NCI-H774 (cell line): Measurements from ENCODE around the gene ZNF777.

Experiments
- DNase-seq: peaks from one replicate; lab custom pipeline; 2025; lab: John Stamatoyannopoulos, UW

The ZNF777 gene

GRCh38 chr7:149476791-149477190 lies 15.9 kb upstream of the ZNF777 start:
- DNase-seq, result no peak

- DNase-seq, result no peak
Measured at GRCh38 chr7:149475121-149476045, 14.5 kb upstream of the ZNF777 start.

GRCh38 chr7:149474309-149475120 lies 13.7 kb upstream of the ZNF777 start:
- no peak for DNase-seq

- DNase-seq, result no peak
Measured at GRCh38 chr7:149473251-149473650, 12.4 kb upstream of the ZNF777 start.

- DNase-seq, result no peak
Measured at GRCh38 chr7:149471289-149471953, 10.6 kb upstream of the ZNF777 start.

GRCh38 chr7:149469806-149470205 lies 8.9 kb upstream of the ZNF777 start:
- DNase-seq, result no peak

GRCh38 chr7:149468208-149468607 lies 7.3 kb upstream of the ZNF777 start:
- DNase-seq, result no peak

DNA sequence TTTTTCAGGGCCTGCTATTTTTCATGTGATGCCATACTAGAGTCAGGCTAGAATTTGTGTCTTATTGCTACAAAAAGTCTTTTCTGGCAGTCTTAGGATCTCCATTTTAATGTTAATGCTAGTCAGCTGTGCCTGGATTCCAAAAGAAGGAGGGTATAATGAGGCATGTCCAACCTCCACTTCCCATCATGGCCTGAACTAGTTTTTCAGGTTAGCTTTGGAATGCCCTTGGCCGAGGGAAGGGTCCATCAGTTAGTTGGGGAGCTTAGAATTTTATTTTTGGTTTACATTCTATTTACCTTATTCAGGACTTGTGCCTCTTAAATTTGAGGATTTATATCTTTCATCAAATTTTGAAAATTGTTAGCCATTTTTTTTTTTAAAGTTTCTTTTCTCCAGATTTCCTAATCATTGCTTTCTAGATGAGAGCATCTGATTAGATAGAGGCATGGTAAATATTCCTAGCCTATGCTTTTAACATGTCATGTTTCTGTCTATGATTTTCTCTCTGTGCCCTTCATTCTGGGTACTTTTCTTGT lies 6.5 kb upstream of the ZNF777 start:
- DNase-seq, result no peak

GRCh38 chr7:149466364-149466763 lies 5.5 kb upstream of the ZNF777 start:
- DNase-seq, result no peak

- DNase-seq, result no peak
Measured at GRCh38 chr7:149463500-149464161, 2.8 kb upstream of the ZNF777 start.

- no peak for DNase-seq
Measured at GRCh38 chr7:149462101-149462520, 1.2 kb upstream of the ZNF777 start.

DNA sequence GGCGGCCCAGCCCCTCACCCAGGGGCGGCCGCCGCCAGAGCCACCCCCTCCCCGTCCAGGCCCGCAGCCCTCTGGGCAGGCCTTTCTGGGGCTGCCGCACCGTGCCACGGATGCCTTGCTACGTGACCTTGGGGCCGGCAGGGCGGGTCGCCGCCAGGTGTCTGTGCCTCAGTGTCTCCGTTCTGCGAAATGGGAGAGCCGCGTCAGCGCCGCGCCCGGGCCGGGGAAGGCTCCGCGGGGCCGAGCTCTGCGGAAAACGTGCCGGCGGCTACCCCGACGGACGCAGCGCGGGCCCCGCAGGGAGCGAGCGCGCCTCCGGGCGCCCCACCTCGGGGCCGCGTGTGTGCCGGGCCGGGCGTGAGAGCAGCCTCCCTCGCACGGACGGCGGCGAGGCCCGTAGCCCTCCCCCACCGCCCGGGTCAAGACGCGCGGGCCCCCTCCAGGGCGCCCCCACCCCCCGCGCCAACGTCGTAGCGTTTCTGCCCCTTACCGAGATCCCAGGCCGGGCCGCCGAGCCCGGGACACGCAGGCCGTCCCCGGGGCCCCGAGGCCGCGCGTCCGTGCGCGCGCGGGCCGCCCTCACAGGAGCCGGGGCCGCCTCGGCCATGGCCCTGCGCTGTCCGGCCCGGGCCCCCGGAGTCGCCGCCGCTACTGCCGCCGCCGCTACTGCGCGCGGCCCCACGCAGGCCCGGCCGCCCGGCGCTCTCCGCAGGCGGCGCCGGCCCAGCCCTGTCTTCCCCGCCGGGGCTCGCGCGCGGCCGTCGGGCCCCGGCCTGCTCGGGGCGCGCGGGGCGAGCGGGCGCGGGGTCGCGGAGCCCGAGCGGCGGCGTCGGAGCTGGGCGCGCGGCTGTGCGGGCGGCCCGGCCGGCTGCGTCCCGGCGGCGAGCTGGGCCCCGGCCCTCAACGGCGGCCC lies 1.1 kb downstream of the ZNF777 start:
- DNase-seq, result no peak

DNA sequence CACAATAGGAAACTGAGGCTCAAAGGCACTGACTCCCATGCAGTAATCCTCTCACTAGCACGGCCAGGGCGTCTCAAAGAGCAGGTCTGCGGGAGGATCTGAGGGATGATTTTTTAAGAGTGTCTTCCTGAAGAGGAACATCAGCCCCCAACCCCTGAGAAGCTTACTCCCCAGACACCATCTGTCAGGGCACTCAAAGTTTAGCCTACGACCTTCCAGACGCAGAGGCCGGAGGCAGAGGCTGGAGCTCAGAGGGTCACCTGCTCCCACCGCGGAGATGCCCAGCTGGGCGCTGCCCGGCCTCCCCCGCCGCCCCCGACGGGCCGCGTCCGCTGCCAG lies 1.7 kb downstream of the ZNF777 start:
- no peak for DNase-seq

GRCh38 chr7:149458235-149458634 lies 2.6 kb downstream of the ZNF777 start:
- DNase-seq, result no peak

DNA sequence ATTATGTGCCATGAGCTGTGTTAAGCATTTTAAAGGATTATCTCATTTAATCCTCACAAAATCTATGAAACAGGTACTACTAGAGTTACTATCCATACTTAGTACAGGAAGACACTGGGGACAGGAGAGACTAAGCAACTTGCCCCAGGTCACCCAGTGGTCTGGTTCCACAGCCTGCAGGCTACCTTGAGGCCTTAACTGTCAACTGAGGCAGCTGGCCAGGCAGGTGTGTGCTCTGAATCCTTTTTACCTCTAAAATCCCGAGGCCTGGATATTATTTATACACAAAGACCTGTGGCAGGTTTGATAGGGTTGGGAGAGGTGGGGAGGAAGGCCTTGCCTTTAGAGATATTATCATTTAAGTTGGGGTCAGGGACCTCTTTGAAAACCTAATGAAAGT lies 3.1 kb downstream of the ZNF777 start:
- DNase-seq, result no peak

GRCh38 chr7:149456506-149457421 lies 4.1 kb downstream of the ZNF777 start:
- DNase-seq, result no peak

GRCh38 chr7:149455175-149455950 lies 5.5 kb downstream of the ZNF777 start:
- no peak for DNase-seq

DNA sequence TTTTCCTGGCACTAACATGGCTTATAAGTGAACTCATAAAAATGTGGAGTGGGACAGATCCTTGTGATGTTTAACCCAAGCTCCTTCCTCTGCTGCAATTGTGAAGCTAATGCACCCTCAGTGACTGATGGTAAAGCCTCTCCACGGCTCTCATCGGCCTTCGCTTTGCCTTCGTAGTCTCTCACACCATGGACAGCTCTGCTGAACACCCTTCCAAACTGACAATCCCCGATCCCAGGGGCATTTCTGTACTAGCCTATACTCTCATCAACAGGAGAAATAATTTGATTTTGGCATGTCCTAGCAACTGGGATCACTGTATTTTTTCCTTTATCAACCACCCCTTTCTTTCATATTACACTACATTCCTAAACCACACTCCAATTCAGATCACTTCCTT lies 6.1 kb downstream of the ZNF777 start:
- no peak for DNase-seq

DNA sequence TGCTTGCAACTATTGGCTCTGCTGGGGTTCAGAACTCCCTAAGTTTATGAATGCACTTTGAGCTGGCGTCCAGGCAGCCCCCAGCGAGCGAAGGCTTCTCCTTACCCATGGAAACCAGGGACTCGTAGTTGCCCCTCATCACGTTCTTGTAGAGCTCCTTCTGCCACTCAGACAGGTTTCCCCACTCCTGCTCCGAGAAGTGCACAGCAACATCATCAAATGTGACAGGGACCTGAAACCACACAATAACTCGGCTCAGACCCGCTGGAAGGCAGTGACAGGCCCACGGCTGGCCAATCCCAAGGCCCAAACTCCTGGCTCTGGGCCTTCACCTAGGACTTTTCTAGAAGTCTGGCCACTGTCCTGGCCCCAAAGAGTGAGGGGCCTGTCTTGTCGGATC lies 6.9 kb downstream of the ZNF777 start:
- no peak for DNase-seq
